HG02798 (cell line): ENCODE data around the gene ANP32E.
A peak's percentile ranks its signal among the peaks of the same experiment; 100 is the strongest.
"Not testable (repeated sequence)": the region's sequence is repeated elsewhere in the genome, so short reads cannot be mapped to it uniquely, and the experiment has no call there.

Source experiments
- ATAC-seq: cut with Tn5 transposase; IDR thresholded peaks from one replicate; pipeline ENCODE4 v1.9.1; 2021; ENCODE audit warnings: mild to moderate bottlenecking; ENCODE audit not compliant: unreplicated experiment, poor library complexity

ANP32E gene

DNA sequence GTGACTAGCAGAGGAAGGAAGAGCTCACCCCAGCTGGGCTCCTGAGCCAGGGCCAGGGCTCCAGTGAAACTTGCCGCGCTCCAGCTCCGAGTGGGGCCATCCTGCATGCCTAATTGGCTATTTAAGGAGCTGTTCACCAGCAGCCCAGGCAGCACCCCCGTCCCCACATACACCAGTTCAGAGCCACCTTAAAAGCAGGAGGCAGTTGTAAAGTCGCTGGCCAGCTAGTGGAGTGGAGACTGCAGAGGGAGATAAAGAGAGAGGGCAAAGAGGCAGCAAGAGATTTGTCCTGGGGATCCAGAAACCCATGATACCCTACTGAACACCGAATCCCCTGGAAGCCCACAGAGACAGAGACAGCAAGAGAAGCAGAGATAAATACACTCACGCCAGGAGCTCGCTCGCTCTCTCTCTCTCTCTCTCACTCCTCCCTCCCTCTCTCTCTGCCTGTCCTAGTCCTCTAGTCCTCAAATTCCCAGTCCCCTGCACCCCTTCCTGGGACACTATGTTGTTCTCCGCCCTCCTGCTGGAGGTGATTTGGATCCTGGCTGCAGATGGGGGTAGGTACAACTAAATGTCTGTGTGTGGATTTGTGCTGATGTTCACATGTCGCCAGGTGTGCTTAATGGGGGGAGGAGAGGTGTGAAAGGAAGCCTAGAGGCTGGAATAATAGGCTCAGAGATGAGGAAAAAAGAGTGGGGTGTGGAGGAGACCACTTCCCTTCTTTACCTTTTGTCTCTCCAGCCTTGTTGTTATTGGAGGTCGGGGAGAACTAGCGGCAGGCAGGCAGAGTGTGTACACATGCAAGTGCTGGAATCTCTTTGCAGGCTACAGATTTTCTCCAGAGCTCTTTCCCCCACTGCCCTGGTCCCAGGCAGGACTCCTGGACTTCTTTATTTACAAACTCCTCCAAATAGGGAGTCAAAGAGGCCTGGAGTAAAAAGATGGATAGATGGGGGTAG is 22.0 kb upstream of the ANP32E start, which contains the start of gene CA14:
Gene CA14, plus strand, starts transcription at position 151 of the 962 bp plus-strand sequence. Its CDS starts 355 bp downstream, at position 506.
- ATAC-seq = no peak

DNA sequence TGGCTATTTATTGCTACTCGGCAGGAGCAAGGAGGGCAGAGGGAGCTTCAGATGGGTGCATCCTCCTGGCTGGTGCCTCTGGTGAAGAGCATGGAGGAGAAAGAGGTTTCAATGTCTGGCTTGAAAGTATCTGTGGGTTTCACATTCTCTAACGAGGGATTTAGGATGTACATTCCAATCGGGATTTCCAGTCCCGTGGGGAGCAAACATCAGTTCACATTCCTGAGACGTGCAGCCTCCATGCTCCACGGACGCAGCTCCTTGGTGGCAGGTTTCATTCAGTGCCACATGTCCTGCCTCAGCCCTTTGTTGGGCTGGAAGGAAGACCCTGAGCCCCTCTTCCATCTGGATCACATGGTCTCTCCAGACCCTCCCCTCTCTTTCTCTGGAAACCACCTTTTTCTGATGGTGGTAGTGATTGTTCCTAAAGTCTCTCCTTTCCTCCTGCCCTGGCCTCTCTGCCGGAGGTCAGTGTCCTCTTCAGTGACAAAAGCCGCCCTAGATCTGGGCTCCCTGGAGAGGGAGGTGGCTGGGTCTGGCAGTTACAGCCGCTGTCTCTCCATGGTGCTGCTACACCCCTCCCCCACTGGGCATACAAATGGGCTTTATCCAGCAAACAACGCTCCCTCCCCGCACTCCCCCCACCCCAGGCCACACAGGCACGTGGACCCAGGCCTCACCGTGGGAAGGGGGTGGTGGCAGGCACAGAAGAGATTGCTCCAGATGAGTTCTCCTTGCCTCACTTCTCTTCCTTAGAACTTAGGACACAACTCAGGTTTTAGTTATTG is 20.8 kb upstream of the ANP32E start:
- ATAC-seq = no peak

DNA sequence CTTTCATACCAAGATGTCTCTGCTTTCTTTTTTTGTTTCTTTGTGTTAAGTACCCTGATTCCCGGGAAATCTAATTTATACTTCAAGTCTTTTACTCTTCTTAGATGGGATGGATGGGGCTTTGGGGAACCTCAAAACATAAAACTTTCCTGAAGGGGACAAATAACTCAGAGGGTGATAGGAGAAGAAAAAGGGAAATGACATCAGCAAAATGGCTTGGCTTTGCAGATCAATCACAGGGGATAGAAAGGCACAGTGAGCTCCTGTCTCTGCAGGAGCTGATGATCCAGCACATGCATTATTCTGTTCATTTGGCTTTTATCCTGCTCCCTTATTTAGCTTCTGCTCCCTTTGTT is 20.3 kb upstream of the ANP32E start:
- ATAC-seq = no peak

DNA sequence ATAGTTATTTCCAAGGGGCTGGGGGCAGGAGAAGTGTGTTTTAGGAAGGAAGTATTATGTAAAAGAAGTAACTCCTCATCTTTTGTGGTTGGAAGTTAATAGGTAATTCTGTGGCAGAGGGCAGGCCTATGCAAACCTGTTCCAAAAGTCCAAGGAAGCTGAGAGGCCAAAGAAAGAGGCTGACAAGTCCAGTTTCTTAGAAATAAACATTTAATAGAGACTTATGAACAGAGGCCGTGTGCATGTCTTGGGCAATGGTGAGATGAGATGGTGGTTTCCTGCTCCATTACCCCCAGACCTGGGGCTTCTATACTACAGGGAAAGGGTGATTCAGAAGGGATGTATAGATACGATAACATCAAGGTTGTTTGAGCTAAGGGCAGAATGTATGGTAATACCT is 14.0 kb upstream of the ANP32E start:
- no peak for ATAC-seq

DNA sequence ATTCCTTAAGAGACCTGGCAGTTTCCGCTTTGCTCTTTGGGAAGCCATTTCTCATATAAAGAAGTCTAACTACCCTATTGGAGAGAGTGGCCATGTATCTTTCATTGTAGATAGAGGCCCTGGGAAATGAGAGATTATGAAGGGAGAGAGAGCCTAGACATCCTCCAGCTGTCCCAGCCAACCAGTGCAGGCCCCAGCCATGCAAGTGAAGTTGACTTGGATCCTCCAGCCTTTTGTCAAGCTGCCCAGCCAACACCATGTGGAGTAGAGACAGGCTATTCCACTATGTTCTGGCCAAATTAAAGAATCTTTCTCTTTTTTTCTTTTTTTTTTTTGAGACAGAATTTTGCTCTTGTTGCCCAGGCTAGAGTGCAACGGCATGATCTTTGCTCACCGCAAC is 7.1 kb upstream of the ANP32E start:
- no peak for ATAC-seq

DNA sequence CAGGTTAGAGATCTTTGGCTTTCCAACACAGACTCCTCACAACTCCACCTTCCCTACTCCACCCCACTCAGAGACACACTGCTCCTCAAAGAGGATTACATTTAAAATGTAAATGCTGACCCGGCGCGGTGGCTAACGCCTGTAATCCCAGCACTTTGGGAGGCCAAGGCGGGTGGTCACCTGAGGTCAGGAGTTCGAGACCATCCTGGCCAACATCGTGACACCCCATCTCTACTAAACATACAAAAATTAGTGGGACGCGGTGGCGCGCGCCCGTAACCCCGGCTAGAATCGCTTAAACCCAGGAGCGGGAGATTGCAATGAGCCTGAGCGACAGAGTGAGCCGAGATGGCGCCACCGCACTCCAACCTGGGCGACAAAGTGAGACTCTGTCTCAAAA is 1.8 kb upstream of the ANP32E start:
- ATAC-seq = no peak

DNA sequence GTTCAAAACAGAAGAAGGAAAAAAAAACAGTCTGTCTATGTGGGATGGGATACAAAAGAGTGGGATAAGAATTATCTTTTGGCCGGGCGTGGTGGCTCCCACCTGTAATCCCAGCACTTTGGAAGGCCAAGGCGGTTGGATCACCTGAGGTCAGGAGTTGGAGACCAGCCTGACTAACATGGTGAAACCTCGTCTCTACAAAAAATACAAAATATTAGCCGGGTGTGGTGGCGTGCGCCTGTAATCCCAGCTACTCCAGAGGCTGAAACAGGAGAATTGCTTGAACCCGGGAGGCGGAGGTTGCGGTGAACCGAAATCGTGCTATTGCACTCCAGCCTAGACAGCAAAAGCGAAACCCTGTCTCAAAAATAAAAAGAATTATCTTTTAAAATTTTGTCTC is 1.3 kb upstream of the ANP32E start:
- not testable (repeated sequence) for ATAC-seq

DNA sequence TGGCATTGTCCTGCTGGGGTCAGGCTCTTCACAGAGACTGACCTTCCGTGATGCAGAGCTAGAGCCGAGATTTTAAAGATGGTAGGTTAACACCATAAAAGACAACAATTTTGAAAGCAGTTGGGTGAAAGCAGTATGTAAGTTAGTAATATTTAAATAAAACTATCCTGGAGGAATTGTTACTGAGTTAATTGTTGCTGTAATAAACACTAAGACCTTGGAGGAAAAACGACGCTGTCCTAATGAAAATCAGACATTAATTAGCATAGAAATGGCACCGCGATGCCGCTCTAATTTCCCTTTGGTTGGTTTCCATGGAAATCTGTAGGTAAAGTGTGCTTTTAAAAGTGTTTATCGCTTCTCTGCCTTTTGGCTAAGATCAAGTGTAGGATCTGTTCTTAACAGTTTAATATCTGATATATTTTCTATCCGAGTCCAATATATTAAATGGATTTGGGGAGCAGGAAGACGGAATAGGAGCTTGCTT is 745 bp upstream of the ANP32E start:
- ATAC-seq = no peak

DNA sequence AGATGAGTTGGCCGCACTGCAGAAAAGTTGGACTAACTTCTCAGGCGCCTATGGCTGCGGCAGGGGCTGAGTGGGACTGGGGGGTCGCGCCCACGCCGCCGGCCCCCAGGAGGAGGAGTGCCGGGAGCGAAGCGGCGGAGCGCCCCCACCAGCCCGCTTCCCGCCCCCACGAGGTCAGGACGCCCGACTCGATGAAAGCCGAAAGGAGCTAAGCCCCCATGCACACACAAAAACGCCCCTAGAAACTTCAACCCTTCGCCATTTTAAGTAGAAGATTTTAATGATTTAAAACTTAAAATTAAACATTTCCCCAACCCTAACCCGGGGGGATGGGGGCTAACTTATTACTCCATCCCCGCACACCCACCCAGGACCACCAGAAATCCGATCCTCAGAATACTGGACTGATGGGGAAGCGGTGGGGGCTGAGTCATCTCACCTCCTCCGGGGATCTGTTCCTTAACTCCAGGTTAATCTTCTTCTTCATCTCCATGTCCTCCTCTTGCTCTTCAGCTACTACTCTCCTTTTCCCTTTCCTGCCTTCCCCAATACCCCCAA is 539 bp downstream of the ANP32E start:
- ATAC-seq = peak; percentile 3

DNA sequence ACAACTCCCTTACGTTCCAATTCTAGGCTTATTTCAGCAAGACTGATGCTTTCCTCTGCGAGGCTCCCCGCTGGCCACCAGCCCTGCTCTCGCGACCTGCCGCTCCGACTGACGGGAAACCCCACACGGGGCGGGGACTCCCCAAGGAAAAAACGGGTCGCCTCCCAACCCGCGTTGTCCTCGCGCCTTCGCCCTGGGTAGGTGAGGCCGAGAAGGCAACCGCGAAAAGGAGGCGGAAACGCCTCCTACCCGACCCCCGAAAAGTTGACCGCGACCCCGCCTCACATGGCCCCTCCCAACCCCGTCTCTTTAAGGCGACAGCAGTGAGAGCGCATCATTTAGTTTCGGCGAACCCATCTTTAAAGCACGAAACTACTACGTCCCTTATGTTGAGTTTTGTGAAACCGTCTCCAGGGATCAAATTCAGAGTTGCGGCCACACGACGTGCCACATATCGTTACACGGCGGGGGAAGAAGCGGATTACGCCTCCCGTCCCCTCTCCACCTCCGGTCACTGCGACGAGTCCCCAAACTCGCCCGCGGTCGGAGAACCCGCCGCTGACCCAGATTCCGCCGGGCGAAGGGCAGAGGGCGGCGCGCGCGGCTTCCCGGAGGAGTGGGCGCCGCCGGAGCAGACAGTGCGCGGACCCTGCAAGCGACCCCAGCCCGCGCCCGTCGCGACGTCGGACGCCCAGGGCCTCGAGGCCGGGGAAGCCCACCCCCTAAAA is 1.2 kb downstream of the ANP32E start:
- ATAC-seq = peak; percentile 59

DNA sequence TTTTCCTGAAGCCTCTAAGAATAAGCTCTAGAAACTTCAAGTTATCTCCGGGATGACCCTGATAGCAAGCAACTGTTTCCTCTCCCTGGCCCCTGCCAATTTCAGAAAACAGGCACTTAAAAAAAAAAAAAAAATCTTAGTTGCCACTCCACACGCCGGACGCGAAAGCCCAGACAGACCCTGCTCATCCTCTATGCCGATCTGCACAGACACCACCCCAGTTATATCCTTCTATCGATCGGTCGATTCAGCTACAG is 1.7 kb downstream of the ANP32E start:
- ATAC-seq = no peak

DNA sequence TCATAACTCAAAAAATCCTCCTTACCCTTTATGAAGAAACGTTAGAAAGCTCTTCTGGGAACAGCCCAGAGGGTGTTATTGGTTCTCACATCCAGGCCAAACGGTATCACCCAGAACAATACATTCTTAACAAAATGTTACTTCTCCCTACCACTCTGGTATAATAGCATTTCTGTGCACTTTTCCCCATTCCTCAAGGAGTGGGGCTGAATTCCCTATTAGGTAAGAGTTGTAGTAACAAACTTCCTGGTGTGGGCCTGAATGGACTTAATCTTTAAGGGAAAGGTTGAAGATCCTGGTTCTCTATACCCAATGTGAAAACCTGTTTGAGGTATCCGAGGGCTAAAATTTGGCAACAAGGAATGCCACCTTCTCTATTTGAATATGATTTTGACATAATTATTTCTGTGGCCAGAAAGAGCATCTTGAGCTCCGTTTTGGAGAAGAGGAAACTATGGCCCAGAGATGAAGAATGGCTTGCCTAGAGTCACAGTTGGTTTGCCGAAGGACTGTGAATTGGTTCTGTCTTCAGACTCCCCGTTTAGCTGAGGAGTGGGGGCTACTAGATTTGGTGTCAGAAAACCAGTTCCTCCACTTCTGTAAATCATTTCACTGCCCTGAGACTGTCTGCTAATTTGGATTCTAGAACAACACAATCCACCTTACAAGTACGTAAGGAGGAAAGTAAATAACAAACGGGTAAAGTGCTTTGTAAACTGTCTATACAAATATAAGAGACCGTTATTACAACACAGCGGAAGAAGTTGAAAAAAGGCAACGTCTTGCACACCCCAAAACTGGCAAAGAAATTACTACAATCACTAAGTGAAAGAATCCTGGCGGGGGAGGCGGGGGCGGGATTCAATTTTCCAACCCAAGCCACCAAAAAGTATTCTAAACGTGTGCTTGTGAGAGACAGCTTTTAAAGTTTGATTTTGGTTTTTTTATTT is 2.3 kb downstream of the ANP32E start:
- ATAC-seq = no peak

DNA sequence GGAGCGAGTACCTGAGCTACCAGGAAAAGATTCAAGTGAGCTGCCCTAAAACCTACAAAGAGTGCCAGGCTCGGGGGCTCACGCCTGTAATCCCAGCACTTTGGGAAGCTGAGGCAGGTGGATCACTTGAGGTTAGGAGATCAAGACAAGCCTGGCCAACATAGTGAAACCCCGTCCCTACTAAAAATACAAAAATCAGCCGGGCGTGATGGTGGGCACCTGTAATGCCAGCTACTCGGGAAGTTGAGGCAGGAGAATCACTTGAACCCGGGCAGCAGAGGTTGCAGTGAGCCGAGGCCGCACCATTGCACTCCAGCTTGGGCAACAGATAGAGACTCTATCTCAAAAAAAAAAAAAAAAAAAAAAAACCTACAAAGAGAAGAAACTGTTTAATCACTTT is 3.0 kb downstream of the ANP32E start:
- not testable (repeated sequence) for ATAC-seq

DNA sequence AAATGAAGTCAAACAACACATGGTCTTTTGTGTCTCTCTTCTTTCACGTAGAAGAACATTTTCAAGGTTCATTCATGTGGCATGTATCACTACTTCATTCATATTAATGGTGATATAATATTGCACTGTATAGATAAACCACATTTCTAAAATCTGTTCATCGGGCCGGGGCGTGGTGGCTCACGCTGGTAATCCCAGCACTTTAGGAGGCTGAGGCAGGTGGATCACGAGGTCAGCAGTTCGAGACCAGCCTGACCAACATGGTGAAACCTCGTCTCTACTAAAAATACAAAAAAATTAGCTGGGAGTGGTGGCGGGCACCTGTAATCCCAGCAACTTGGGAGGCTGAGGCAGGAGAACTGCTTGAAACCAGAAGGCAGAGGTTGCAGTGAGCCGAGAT is 7.7 kb downstream of the ANP32E start:
- not testable (repeated sequence) for ATAC-seq

DNA sequence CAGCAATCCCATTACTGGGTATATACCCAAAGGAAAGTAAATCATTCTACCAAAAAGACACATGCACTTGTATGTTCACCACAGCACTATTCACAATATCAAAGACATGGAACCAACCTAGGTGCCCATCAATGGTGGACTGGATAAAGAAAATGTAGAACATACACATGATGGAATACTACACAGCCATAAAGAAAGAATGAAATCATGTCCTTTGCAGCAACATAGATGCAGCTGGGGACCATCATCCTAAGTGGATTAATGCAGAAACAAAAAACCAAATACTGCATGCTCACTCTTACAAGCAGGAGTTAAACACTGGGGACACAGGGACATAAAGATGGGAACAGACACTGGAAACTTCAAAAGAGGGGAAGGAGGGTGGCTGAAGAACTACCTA is 8.7 kb downstream of the ANP32E start:
- ATAC-seq = no peak

DNA sequence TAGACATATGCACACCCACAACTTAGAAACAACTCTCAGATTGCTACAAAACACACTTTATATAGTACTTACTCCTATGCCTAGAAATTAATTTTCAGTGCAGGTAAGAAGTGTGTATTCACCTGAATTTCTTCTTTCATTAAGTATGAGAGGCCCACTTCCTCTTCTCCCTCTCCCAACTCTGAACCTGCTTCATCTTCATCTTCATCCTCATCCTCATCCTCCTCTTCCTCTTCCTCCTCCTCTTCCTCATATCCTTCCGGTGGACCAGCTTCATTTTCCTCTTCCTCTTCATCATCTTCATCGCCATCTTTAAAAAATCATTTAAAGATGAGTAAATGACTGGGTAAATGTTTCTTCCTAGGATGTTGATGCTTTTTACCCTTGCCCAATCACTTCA is 9.4 kb downstream of the ANP32E start:
- no peak for ATAC-seq

DNA sequence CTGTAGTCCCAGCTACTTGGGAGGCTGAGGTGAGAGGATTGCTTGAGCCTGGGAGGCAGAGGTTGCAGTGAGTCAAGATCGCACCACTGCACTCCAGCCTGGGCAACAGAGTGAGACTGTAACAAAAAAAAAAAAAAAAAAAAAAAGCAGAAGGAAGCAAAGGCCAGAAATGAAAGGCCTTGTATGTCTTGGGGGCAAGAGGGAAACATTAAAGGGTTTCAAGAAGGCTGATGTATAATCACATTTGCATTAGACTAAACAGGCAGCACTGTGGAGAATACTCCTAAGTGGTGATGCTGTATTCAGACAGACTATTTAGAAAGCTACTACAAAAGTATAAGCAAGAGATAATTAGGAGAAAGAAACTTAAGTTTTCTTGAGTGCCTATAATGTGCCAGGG is 10.4 kb downstream of the ANP32E start:
- no peak for ATAC-seq

DNA sequence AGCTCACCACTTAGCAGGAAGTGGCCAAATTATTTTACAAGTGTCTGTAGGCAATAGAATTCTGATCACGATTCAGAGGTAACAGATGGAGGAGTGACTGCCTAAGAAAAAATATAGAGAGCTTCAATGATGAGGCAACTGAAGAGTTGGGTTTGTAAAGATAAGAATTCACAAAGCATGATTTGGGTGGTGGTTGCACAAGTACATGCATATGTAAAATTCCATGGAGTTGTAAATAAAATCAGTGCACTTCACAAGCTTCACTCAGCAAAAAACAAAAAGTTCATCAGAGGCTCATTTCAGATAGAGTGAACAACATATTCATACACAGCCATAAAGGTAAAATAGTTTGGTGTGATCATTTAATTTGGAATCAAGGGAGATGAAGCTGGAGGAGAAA is 10.9 kb downstream of the ANP32E start:
- no peak for ATAC-seq

DNA sequence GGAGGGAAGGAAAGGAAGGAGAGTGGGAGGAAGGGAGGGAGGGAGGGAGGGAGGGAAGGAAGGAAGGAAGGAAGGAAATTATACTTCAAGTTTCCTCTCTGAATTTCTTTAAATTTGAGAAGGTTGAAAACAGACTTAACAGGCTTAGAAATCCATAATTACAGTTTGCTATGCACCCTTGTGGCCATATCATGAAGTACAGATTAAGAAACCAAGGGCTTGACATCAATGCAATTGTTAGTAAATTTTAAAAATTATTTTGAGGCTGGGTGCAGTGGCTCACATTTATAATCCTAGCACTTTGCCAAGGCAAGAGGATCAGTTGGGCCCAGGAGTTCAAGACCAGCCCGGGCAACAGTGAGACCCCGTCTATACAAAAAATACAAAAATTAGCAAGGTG is 14.4 kb downstream of the ANP32E start:
- ATAC-seq = no peak
